ENCODE results near the gene NHEJ1.

Gene NHEJ1

DNA sequence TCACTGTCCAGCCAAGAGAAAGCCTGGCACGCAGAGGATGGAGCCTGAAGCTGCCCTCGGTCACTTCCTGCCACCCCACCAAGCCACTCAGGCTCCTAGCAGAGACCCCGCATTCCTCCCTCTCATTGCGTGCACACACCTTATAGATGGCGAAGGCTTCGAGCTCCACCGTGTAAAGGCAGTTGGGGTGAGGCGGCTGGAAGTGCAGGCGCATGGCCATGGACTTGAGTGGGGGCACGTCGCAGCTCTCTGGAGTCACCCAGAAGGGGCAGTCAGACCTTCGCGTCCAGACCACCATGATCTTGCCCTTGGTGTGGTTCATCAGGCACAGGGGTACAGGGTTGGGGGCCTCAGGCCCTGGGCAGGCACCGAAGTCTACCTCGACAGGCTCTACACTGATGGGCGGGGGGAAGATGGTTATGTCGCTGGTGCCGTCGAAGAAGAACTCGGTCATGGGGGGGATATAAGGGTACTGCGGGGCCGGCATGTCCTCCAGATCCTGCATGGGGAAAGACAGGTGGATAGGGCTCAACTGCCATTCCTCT lies 133.0 kb downstream of the NHEJ1 start:
- no peak for DNase-seq

DNA sequence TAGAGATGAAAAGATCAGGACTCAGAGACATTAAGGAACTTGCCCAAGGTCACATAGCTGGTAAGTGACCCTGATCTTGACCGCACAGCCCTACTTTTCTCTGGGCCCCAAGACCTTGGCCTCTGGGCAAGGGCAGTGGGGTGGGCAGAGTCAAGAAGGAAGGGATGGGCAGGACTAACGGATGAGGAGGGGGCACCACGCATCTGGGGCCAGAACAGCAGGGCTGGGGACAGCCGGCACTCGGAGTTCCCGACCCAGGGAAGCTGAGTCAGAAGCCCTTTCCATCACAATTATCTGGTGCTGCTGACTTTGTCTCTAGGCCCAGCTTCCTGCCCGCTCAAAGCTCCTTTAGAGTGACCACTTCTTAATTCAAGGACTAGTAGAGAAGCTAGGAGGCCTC lies 133.7 kb downstream of the NHEJ1 start:
- no peak for DNase-seq

- DNase-seq, result no peak
Observed at GRCh38 chr2:219025637-219026585, 134.7 kb downstream of the NHEJ1 start.
